ENCODE results near the gene VWA2.
A peak's percentile ranks its signal among the peaks of the same experiment; 100 is the strongest.

VWA2 gene, protein sequence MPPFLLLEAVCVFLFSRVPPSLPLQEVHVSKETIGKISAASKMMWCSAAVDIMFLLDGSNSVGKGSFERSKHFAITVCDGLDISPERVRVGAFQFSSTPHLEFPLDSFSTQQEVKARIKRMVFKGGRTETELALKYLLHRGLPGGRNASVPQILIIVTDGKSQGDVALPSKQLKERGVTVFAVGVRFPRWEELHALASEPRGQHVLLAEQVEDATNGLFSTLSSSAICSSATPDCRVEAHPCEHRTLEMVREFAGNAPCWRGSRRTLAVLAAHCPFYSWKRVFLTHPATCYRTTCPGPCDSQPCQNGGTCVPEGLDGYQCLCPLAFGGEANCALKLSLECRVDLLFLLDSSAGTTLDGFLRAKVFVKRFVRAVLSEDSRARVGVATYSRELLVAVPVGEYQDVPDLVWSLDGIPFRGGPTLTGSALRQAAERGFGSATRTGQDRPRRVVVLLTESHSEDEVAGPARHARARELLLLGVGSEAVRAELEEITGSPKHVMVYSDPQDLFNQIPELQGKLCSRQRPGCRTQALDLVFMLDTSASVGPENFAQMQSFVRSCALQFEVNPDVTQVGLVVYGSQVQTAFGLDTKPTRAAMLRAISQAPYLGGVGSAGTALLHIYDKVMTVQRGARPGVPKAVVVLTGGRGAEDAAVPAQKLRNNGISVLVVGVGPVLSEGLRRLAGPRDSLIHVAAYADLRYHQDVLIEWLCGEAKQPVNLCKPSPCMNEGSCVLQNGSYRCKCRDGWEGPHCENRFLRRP

DNA sequence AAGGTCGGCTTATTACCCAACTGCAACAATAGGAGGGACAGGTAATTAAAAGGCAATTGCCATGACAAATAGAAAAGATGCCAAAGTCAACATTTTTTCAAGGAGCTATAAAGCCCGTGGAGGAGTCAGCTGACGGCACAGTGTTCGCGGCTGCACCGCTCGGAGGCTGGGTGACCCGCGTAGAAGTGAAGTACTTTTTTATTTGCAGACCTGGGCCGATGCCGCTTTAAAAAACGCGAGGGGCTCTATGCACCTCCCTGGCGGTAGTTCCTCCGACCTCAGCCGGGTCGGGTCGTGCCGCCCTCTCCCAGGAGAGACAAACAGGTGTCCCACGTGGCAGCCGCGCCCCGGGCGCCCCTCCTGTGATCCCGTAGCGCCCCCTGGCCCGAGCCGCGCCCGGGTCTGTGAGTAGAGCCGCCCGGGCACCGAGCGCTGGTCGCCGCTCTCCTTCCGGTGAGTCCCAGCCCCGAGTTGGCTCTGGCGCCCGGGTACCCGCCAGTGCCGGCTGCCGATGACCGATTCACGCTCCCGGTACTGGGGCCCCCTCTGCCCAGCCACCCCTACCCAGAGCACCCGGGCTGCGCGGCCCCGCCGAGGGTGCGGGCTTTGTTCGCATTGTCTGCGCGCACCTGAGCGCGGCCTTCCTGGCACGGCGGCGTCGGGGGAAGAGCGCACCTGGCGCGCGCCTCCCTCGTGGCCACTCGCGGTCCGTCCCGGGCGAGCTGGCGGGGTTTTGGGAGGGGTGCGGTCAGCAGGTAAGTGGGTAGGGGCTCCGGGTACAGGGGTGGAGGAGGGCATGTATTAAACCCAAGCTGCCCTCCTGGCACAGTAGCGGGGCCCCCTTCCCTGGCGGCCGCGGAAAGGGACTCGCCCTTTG lies at the start of gene VWA2:
TSS of gene VWA2 (plus strand) at position 138 of the 877 bp plus-strand sequence. CDS start 9,460 bp downstream, outside the sequence.
- DNase-seq = peak; percentile 66

DNA sequence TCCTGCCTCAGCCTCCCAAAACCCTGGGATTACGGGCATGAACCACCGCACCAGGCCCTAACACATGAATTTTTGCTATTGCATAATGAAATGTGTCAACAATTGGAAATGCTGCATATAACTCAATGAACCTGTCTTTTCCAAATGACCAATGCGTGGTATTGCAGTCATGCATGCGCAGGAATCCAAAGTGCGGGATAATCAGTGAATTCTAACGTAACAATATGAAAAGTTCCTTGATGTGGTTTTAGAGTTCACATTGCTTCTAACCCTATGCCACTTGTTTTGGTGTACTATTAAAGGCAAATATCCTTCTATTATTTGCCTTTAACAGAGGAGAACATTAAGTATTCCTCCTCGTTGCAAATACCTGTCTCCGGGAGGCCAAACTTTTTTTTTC lies 49.4 kb upstream of the VWA2 start:
- DNase-seq = no peak

DNA sequence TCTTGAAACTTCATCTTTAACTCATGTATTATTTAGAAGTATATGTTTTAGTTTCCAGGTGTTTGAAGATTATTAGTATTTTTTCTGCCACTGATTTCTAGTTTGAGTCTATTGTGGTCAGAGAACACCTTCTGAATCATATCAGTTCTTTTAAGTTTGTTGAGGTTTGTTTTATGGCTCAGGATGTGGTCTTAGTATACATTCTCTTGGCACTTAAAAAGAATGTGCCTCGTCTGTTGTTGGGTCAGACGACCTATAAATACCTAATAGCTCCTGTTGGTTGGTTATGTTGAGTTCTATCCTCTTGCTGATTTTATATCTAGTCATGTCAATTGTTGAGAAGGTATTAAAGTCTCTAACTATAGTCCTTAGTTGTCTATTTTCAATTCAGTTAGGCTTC lies 44.0 kb upstream of the VWA2 start:
- DNase-seq = no peak

DNA sequence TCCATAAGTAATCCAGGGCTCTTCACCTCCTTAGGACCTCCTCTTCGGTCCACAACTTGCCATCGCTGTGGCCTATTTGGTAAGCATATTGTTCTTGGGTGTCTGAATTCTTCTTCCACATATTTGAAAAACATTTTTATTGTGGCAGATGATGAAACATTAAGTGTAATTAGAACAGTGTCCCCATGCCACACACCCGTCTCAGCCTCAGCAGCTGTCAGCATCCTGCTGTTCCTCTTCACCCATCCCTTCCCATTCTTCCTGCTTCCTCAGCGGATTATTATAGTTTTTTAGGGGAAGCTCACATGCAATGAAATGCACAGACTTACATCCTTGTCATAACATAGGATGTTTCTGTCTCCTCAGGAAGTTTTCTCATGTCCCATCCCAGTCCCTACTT lies 39.8 kb upstream of the VWA2 start:
- DNase-seq = no peak

DNA sequence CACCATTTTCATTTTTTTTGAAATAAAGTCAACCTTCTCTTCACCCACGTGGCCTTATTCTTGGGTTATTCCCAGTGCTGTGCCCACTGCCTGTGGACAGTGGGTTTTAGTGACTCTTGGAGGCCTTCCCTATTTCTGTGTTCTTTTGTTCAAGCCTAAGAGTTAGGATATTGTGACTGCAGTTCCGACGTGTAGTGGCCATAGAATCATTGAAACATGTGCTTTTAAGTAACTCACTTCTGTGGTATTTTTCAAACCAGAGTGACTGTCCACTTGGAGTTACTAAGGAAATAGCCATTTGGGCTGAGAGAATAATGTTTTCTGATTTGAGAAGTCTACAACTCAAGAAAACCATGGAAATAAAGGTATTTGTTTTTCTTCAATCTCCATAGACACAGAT lies 36.2 kb upstream of the VWA2 start:
- no peak for DNase-seq

DNA sequence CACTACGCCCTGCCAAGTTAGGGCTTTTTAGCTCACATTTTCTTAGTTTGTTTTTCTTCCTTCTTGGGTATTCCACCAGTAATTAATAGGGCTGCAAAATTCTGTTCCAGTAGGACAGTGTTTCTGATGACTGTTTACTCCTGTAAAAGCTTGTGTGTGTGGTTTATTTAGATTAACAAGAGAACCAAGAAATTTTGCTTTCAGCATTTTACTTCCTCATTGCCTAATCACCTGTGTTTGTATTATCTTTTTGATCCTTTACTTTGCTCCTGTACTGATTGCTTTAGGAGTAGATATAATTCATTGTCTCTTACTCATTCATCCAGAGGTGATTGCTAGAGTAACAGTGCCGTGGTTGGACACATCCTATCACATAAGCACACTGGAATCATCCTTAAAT lies 32.2 kb upstream of the VWA2 start:
- no peak for DNase-seq

DNA sequence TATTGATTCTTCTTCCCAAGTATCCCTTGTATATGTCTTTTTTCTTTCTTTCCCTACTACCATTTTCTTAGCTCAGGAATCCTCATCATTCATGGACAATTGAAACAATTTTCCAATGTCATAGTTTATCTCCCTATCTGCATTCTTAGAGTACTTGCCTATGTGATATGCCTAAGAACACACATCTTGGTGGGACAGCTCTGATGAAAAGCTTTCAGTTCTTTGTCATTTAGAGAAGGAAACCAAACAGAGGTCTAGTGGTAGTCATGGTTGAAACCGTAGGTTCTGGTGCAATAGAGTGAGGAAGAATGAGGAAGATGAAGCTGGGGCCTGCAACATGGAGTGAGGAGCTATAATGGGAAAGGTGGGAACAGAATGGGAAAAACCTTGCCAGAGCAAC lies 31.7 kb upstream of the VWA2 start:
- no peak for DNase-seq

DNA sequence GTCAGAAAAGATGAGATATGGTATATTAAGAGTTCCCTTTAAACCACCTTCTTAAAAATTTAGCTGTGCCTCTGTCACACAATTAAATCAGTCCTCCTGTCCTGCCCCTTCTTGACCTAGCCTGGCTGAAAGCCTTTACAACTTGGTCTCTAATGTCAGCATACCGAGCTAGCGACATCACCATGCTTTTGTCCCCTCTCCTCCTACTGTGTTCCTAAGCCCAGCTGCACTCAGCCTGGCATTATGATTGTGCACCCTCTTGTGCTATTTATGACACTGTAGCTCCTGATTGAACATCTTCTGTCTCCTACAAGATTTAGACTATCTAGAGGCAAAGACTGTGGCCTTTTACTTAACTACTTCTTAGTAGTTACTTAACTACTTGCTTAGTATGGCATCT lies 30.7 kb upstream of the VWA2 start:
- no peak for DNase-seq

DNA sequence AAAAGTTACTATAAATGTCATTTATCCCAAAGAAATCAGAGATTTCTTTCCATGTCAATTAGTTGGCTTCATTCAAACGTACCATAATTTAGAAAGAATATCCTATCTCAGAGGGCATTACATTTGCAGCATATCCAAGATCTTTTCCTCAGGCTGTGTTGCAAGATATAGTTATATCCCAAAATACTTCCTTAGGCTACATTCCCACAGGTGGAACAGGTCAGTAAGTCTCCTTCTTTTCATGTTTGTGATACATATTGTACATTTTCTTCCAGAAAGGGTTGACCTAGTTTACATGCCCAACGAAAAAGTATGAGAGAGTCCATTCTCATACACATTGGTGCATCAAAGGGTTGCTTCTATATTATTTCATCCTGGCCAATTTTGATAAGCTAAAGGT lies 26.9 kb upstream of the VWA2 start:
- no peak for DNase-seq

DNA sequence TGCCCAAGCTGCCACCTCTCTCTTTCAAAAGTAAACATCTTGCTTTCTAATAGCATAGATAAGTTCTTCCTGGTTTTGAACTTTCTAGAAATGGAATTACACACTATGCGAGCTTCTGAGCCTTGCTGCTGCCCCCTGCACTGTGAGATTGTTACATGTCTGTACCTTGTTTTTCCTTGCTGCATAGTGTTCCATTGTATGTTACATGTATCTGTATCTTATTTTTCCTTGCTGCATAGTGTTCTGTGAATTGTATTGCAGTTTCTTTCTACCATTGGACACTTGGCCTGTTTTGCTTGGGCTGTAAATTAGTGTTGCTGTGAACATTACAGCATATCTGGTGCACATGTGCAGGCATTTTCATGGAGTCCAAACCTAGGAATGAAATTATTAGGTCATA lies 24.0 kb upstream of the VWA2 start:
- no peak for DNase-seq

DNA sequence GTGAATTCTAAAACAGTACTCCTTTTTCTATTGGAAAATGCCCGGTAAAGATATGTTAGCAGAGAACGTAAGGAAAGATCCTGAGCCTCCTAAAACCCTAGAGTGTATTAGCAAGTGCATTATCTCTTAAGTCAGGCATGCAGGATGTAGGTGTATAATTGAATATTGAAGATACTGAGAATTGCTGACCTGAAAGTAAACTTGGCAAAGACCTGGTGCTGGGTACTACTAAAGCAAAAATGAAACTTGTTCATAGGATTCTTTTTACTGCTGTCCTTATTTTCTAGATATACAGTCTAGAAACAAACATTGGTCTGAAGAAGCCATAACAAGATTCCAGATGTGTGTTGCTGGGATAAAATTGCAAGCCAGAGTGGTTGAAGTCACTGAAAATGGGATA lies 18.8 kb upstream of the VWA2 start:
- no peak for DNase-seq

DNA sequence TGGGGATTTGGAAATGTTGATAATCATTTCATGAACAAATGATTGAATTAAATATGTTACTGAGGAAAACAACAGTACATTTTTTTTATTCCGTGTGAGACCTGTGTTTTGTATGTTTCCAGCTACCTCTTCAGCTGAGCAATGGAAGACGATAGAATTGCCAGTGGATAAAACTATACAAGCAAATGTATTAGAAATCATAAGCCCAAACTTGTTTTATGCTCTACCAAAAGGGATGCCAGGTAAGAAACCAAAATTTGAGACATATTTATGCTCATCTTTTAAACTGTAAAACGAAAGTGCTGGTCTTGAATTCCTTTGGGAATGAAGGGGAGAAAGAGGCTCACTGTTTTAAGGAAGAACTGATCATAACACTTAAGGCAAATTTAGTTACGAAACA lies 17.8 kb upstream of the VWA2 start:
- no peak for DNase-seq

DNA sequence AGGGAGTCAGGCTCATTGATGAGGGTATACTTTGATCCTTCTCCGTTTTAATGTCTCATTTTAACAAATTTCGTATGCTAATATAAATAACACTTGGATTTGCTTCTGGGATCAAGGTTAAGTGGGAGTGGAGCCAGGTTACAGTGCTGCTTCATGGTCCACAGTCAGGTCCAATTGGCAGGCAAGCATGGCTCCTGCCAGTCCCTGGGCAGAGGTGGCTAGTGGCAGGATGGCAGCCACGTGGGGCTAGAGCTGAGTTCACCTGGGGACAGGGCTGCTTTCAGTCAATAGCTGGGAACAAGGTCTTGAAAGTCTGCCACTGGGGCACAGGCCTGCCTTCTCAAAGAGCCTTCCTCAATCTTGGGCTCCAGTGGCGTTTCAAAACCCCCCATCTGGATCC lies 16.0 kb upstream of the VWA2 start:
- no peak for DNase-seq

DNA sequence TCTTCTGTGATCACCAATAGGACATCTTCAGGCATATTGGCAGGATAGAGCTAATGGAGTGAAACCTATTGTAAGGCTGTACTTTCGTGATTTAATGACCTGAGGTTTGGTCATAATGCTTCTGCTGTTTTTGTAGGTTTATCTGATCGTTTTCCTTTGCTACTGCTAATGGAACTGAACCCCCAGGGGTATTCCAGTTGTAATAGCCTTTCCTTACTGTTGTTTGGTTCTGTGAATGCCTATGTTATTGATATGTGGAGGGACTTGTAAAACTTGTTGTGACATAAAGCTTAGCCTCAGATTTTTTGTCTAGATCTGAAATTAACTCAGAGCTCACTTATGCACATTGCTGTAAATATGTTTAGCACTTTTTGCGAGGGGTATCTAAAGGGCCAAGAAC lies 10.9 kb upstream of the VWA2 start:
- DNase-seq = no peak

DNA sequence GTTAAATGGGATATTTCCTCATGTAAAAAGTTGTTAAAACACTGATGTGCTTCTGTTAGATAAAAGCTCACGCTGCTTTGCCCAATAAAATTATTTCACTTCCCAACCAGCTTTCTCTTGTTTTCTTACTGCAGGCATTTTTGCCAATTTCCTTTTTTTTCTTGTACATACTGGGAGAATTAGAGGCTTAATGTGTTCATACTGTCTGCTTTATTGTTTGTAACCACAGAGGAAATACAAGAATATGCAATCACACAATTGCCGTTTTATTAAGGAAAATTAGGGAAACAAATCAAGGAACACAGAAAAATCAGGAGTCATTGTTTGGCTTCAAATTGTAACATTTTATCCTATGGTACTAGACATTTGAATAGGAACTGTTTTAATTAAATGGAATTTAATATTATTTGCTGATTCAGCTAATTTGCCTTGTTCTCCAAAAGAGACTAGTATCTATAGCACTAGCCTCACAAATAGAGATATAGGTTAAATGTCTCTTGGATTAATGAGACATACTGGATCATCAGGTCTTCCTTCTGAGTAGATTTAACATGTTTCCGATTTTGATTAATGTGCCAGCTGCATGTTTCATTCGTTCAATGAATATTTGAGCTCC lies 6.4 kb upstream of the VWA2 start:
- no peak for DNase-seq

DNA sequence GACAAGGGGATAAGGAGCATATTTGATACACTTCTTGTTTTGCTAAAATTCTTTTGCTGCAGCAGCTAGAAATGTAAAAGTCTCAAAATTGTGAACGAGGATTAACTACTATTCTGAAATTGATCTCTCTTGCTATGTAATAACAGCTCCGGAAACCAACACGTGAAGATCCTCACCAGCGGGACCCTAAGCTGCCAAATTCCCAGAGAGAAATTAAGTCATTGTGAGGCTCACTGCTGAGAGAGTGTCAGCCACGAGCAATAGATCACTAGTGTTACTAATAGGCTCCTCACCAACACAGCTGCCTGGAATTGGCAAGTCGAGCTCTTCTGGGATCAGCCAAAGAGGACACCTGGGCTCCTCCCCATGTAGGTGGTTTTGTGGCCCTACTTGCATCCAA lies 5.6 kb upstream of the VWA2 start:
- no peak for DNase-seq

DNA sequence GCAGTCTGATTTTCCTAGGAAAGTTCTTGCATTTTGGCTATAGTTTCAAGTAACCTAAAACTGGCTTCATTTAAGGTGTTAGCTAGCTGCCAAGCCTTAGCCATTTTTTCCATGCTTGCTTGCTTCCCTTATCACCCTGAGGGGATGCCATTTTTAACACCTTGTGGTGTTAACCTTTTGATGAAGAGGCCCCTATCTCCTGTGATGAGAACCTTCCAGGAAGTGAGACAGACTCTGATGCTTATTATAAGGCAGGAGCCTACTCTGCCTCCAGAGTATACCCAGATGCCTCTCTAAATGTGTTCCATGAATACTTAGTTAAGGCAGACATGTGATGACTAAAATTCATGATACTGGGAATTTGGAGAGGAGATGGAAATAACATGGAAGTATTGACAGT lies 4.9 kb upstream of the VWA2 start:
- no peak for DNase-seq

DNA sequence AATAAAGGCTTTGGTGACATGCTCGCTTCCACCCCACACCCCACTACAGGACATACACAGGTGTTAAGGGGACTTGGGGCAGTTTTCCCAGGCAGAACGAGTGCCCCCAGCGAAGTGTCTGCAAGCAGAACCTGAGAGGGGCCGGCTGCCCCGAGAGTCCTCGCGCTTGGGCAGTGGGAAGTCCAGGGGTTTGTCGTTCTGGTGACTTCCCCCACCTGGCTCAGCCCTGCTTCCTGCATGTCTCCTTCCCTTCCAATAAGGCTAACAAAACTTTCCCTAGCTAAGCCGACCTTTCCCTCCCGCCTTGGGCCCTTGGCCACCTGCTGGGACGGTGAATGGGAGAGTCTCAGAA lies 916 bp downstream of the VWA2 start:
- no peak for DNase-seq

DNA sequence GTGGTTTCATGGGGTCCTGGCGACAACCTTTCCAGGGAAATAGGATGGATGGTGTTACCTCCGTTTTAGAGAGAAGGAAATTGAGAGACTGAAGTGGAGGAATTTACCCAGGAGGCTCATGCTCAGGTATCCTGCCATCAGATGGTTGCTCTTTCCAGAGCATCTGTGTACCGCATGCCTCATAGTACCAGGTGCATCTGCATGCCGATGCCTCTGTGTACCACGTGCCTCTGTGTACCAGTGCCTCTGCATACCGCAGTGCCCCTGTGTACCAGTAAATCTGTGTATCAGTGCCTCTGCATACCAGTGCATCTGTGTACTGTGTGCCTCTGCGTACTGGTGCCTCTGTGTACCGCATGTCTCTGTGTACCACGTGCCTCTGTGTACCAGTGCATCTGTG lies 3.2 kb downstream of the VWA2 start:
- DNase-seq = no peak

DNA sequence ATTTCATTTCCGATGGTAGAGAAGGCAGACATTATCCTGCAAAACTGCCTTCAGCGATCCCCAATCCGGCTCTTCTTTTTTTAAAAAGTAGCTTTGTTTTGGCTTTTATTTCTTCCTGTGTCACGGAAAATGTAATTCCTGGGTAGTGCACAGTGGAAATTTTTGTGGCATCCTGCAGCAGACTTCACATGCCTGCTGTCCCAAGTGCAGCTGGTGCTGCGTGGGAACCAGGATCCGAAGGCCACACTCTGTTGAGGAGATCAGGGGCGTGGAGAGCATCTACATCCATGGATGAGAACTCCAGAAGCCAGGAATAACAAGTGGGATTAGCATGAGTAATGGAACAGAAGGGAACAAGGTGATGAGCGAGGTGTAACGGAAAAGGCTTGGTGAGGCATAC lies 4.6 kb downstream of the VWA2 start:
- no peak for DNase-seq

DNA sequence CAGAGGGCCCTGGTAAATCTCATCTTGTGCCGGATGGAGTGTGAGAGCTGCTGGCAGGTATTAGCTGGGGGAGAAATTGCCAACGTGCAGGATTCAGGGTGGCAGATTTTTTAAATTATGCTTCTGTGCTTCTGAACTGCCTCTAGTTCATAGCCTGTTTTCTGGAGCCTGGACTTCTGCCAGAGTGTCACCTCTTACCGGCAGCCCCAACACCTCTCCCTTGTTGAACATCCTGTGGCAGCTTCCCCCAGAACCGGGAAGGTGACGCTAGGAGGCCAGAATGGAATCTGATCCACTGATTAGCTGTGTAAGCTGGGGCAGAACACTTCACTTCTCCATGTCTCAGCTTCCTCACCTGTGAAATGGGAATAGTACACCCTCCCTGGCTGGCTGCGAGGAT lies 5.1 kb downstream of the VWA2 start:
- DNase-seq = no peak

DNA sequence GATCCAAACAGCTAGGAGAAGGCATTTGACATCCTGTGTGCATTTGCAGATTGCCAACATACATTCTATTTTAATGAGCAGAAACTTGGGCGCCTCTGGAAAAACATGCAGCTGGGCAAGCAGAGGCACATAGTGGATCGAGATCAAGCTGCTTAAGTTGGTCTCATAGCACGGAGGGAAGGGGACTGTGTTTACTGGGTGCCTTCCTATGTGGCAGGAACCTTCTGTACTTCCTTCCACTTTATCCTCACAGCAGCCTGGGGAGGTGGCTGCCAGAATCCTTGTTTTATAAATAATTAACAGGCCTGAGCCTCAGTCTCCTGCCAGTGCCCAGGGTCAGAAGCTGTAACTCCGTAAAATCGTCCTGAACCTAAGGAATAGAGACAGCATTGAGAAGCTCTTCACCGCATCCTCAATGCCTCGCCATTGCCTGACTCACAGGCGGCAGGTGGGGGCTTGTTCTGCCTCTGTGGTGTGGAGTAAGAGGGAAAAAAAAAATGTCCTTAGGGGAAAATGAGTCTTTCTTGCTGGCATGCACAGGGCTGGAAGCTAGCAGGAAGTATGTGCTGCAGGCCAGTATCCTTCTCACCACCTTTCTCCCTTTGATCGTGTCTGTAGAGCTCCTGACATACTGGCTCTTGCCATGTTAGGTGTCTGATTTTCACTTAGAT lies 6.2 kb downstream of the VWA2 start:
- DNase-seq = no peak
